ENCODE data around the gene CNPY3. TPM values are rescaled to one million over a fixed set of nuclear protein-coding genes. Genes with fewer than 3 reads are reported as not detected.

CNPY3 gene
- total RNA-seq, 1 donor from 2014 or later, result 52.2 TPM

GRCh38 chr6:42958125-42958524 is 28.8 kb downstream of the CNPY3 start:
- DNase-seq (ENCODE audit: extremely low read depth, low read depth, low spot score), result no peak

GRCh38 chr6:42959917-42960242 is 30.6 kb downstream of the CNPY3 start:
- DNase-seq (ENCODE audit: extremely low read depth, low read depth, low spot score), result no peak

- DNase-seq (ENCODE audit: extremely low read depth, low read depth, low spot score), result no peak
These were observed 31.2 kb downstream of the CNPY3 start, which contains the start of gene GNMT for GRCh38 chr6:42960243-42961019. Gene GNMT, plus strand, starts transcription at chr6:42960754. Its CDS starts 14 bp downstream, at chr6:42960768.

GRCh38 chr6:42961020-42961470 is 31.8 kb downstream of the CNPY3 start:
- DNase-seq (ENCODE audit: extremely low read depth, low read depth, low spot score), result no peak

GRCh38 chr6:42962096-42962495 is 32.8 kb downstream of the CNPY3 start:
- no peak for DNase-seq (ENCODE audit: extremely low read depth, low read depth, low spot score)

GRCh38 chr6:42962502-42963178 is 33.4 kb downstream of the CNPY3 start:
- DNase-seq (ENCODE audit: extremely low read depth, low read depth, low spot score), result no peak

- DNase-seq (ENCODE audit: extremely low read depth, low read depth, low spot score), result no peak
These were observed 34.0 kb downstream of the CNPY3 start for GRCh38 chr6:42963179-42963854.

- DNase-seq (ENCODE audit: extremely low read depth, low read depth, low spot score), result no peak
These were observed 34.8 kb downstream of the CNPY3 start for GRCh38 chr6:42963855-42964605.

- DNase-seq (ENCODE audit: extremely low read depth, low read depth, low spot score), result no peak
These were observed 37.3 kb downstream of the CNPY3 start for GRCh38 chr6:42966571-42966970.

- no peak for DNase-seq (ENCODE audit: extremely low read depth, low read depth, low spot score)
These were observed 37.9 kb downstream of the CNPY3 start for GRCh38 chr6:42967228-42967627.

- no peak for DNase-seq (ENCODE audit: extremely low read depth, low read depth, low spot score)
These were observed 38.9 kb downstream of the CNPY3 start for GRCh38 chr6:42968126-42968701.

- DNase-seq (ENCODE audit: extremely low read depth, low read depth, low spot score), result no peak
These were observed 39.5 kb downstream of the CNPY3 start for GRCh38 chr6:42968783-42969182.

GRCh38 chr6:42969431-42969830 is 40.2 kb downstream of the CNPY3 start:
- no peak for DNase-seq (ENCODE audit: extremely low read depth, low read depth, low spot score)

GRCh38 chr6:42969934-42970333 is 40.7 kb downstream of the CNPY3 start:
- no peak for DNase-seq (ENCODE audit: extremely low read depth, low read depth, low spot score)

GRCh38 chr6:42970871-42971612 is 41.8 kb downstream of the CNPY3 start:
- DNase-seq (ENCODE audit: extremely low read depth, low read depth, low spot score), result no peak

GRCh38 chr6:42971746-42972327 is 42.6 kb downstream of the CNPY3 start:
- no peak for DNase-seq (ENCODE audit: extremely low read depth, low read depth, low spot score)

GRCh38 chr6:42973926-42974325 is 44.6 kb downstream of the CNPY3 start:
- no peak for DNase-seq (ENCODE audit: extremely low read depth, low read depth, low spot score)

- no peak for DNase-seq (ENCODE audit: extremely low read depth, low read depth, low spot score)
These were observed 45.7 kb downstream of the CNPY3 start for GRCh38 chr6:42974919-42975505.

GRCh38 chr6:42978487-42978838 is 49.2 kb downstream of the CNPY3 start:
- no peak for DNase-seq (ENCODE audit: extremely low read depth, low read depth, low spot score)

Data from glomerular endothelial cell (primary cell).